OCI-LY7 (cell line): ENCODE results near the gene FTO. TPM values are rescaled to one million over a fixed set of nuclear protein-coding genes. Genes with fewer than 3 reads are reported as not detected.

Experiments used
- BruUV-seq: library from RNA; stranded (reverse); fragments of 400-500 nt; replicated peaks from 2 replicates; lab custom pipeline; 2021; lab: Mats Ljungman, UMichigan
- CTCF ChIA-PET: fragments of 300-600 bp; sonication (Branson Sonifier 250); formaldehyde crosslinking; loops from one replicate; lab custom pipeline; 2022; ENCODE audit warnings: antibody characterized with exemption; ENCODE audit not compliant: unreplicated experiment; lab: Charles Lee
- POLR2A ChIA-PET: fragments of 300-600 bp; sonication (Branson Sonifier 250); formaldehyde crosslinking; loops from one replicate; lab custom pipeline; 2022; ENCODE audit warnings: antibody characterized with exemption; lab: Charles Lee
- DNase-seq: peaks from one replicate; pipeline ENCODE4 v3.0.0-alpha.2; 2015; ENCODE audit warnings: low spot score
- H2AFZ ChIP-seq: fragments of 200-600 bp; sonication (generic), shearing (Covaris generic); 2 replicates; pipeline ENCODE4 v1.6.1; 2014; ENCODE audit warnings: mild to moderate bottlenecking, antibody characterized with exemption, low read length, moderate library complexity
- H3K27ac ChIP-seq: fragments of 200-600 bp; sonication (generic); 2 replicates; pipeline ENCODE4 v1.5.1; 2014; ENCODE audit warnings: mixed run types, low read depth, mild to moderate bottlenecking, moderate library complexity, low read length, inconsistent platforms; ENCODE audit not compliant: poor library complexity, severe bottlenecking
- H3K36me3 ChIP-seq: fragments of 200-600 bp; sonication (generic); 2 replicates; pipeline ENCODE4 v1.6.1; 2014; ENCODE audit warnings: mild to moderate bottlenecking, antibody characterized with exemption, low read length, moderate library complexity, mixed read lengths; ENCODE audit not compliant: insufficient read depth
- H3K4me1 ChIP-seq: fragments of 200-600 bp; sonication (generic); 2 replicates; pipeline ENCODE4 v1.5.1; 2014; ENCODE audit warnings: mild to moderate bottlenecking, low read length; ENCODE audit not compliant: insufficient read depth, poor library complexity, severe bottlenecking
- H3K4me2 ChIP-seq: fragments of 200-600 bp; sonication (generic); 2 replicates; pipeline ENCODE4 v1.6.1; 2014; ENCODE audit warnings: mild to moderate bottlenecking, low read length
- H3K4me3 ChIP-seq: fragments of 200-600 bp; sonication (generic); 2 replicates; pipeline ENCODE4 v1.5.1; 2014; ENCODE audit warnings: mild to moderate bottlenecking, low read depth, low read length; ENCODE audit not compliant: poor library complexity, severe bottlenecking
- H3K79me2 ChIP-seq: fragments of 200-600 bp; sonication (generic); 2 replicates; pipeline ENCODE4 v1.6.1; 2016; ENCODE audit warnings: low read depth, mild to moderate bottlenecking, low read length, moderate library complexity, mixed read lengths; ENCODE audit not compliant: insufficient read depth
- H3K9me2 ChIP-seq: fragments of 200-600 bp; sonication (generic); 2 replicates; pipeline ENCODE4 v1.6.1; 2016; ENCODE audit warnings: mild to moderate bottlenecking, low read length, mixed read lengths; ENCODE audit not compliant: insufficient read depth
- H3K9me3 ChIP-seq: fragments of 200-600 bp; sonication (generic); 2 replicates; pipeline ENCODE4 v1.6.1; 2014; ENCODE audit warnings: mild to moderate bottlenecking, mixed run types, low read length, mixed read lengths
- H4K20me1 ChIP-seq: fragments of 200-600 bp; sonication (generic); 2 replicates; pipeline ENCODE4 v1.6.1; 2014; ENCODE audit warnings: mild to moderate bottlenecking, antibody characterized with exemption, low read length, moderate library complexity, mixed read lengths; ENCODE audit not compliant: insufficient read depth
- EZH2phosphoT487 ChIP-seq: fragments of 200-600 bp; sonication (generic); IDR thresholded peaks from 2 replicates; pipeline ENCODE4 v1.6.1; 2018; ENCODE audit warnings: low read depth, borderline replicate concordance, mild to moderate bottlenecking, mixed run types, antibody characterized with exemption, low read length, moderate library complexity, mixed read lengths
- intact Hi-C: fragments of 100-400 bp; cut with micrococcal nuclease; formaldehyde crosslinking; loops from one replicate; pipeline ENCODE4 v1.10.0; 2022; ENCODE audit not compliant: unreplicated experiment
- total RNA-seq, 2 experiments: library from RNA; depleted of rRNA in 1 of 2; stranded (reverse); fragments of >200 nt in 1 of 2; shearing (Covaris generic) in 1 of 2; gene quantifications; 2 replicates each; pipeline ENCODE4 v1.2.3, GENCODE V29; 2014 to 2022
- TF ChIP-seq, protein P1 (sequence below): fragments of 200-600 bp; sonication (generic); conservative IDR thresholded peaks from 2 replicates; pipeline ENCODE4 v1.5.1; 2014; ENCODE audit warnings: mild to moderate bottlenecking, antibody characterized with exemption, low read length, moderate library complexity, mixed read lengths

Gene FTO
- total RNA-seq, 2 experiments from 2014 or later: 57.1 to 68.0 TPM

DNA sequence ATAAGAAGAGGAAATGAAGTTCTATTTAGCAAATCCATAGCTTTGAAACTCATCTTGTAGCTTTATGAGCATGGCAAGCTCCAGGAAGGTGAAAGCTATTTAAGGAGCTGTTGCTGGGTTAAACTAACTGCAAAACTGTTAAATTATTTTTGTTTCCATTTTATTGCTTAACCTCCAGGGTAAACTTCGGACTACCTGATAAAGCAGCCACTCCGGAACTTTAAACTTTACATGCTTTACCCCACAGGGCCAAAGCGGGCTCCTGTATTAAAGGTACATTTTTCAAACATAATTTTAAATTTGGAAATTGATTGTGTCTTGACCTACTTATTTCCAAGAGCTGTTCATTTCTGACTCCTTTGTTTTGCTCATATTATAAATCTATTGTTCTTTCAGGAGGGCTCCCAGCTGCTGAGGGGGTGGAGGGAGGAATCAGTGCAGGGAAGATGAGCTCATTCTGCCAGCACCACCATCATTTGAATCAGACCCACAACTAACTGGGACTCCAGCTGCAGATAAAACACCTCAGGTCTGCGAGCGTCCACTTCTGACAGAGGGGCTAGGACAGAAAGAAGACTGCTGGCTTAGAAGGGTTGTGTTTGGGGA lies 424.8 kb downstream of the FTO start:
- Histone ChIP-seq H3K4me1 (no peaks in the 10 kb centered on the region), H3K27ac (no peak overlapping the region), H3K4me3 (no peak overlapping the region), H3K79me2 (no peaks in the 10 kb centered on the region), H4K20me1 (no peaks in the 10 kb centered on the region), H3K9me3 (no peaks in the 10 kb centered on the region), H3K9me2 (no peaks in the 10 kb centered on the region), H3K4me2 (no peak overlapping the region), H3K36me3 (no peaks in the 10 kb centered on the region), H2AFZ (no peak overlapping the region)
- intact Hi-C loops: no loop called here
- ChIA-PET POLR2A (interaction anchor here (0.9 kb wide), 1 partner anchor 818 kb away, joined by 3 read pairs; no protein-coding TSS in a partner anchor), CTCF (no interaction called here)
- BruUV-seq: no TSS peak
- no peak for DNase-seq
- TF ChIP-seq EZH2phosphoT487: no peak
- TF ChIP-seq, protein P1, sequence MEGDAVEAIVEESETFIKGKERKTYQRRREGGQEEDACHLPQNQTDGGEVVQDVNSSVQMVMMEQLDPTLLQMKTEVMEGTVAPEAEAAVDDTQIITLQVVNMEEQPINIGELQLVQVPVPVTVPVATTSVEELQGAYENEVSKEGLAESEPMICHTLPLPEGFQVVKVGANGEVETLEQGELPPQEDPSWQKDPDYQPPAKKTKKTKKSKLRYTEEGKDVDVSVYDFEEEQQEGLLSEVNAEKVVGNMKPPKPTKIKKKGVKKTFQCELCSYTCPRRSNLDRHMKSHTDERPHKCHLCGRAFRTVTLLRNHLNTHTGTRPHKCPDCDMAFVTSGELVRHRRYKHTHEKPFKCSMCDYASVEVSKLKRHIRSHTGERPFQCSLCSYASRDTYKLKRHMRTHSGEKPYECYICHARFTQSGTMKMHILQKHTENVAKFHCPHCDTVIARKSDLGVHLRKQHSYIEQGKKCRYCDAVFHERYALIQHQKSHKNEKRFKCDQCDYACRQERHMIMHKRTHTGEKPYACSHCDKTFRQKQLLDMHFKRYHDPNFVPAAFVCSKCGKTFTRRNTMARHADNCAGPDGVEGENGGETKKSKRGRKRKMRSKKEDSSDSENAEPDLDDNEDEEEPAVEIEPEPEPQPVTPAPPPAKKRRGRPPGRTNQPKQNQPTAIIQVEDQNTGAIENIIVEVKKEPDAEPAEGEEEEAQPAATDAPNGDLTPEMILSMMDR: no peak

DNA sequence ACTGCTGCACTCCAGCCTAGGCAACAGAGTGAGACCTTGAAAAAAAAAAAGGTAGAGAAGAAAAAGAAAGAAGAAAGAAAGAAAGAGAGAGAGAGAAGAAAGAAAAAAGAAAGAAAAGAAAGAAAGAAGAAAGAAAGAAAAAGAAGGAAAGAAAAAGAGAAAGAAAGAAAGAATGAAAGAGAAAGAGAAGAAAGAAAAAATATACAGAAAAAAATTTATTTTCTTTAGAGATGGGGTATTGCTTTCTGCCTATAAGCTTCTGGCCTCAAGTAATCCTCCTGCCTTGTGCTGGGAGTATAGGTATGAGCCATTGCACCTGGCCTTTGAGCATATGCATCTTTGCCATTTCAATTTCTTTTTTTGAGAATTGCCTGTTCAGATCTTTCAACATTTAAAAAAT lies 425.9 kb downstream of the FTO start:
- no TSS peak for BruUV-seq
- CTCF ChIA-PET: no interaction called here
- POLR2A ChIA-PET: interaction anchor here (0.6 to 0.7 kb wide), 2 partner anchors 37 to 1341 kb away, joined by 3 to 4 read pairs; no protein-coding TSS in a partner anchor

More for the DNA sequence above, 425.9 kb downstream of the FTO start:
- H3K4me2 ChIP-seq: no peak overlapping the region
- no peak for DNase-seq
- H3K4me1 ChIP-seq: no peaks in the 10 kb centered on the region
- no peak overlapping the region for H3K4me3 ChIP-seq
- H3K27ac ChIP-seq: no peak overlapping the region
- no peak overlapping the region for H2AFZ ChIP-seq
- no peaks in the 10 kb centered on the region for H3K79me2 ChIP-seq
- H3K9me2 ChIP-seq: no peaks in the 10 kb centered on the region
- no peak for TF ChIP-seq EZH2phosphoT487
- TF ChIP-seq, protein P1: no peak
- no peaks in the 10 kb centered on the region for H3K36me3 ChIP-seq
- no peaks in the 10 kb centered on the region for H3K9me3 ChIP-seq
- intact Hi-C loops: no loop called here
- H4K20me1 ChIP-seq: no peaks in the 10 kb centered on the region
